ENCODE results near the gene ZNF225.

DNA sequence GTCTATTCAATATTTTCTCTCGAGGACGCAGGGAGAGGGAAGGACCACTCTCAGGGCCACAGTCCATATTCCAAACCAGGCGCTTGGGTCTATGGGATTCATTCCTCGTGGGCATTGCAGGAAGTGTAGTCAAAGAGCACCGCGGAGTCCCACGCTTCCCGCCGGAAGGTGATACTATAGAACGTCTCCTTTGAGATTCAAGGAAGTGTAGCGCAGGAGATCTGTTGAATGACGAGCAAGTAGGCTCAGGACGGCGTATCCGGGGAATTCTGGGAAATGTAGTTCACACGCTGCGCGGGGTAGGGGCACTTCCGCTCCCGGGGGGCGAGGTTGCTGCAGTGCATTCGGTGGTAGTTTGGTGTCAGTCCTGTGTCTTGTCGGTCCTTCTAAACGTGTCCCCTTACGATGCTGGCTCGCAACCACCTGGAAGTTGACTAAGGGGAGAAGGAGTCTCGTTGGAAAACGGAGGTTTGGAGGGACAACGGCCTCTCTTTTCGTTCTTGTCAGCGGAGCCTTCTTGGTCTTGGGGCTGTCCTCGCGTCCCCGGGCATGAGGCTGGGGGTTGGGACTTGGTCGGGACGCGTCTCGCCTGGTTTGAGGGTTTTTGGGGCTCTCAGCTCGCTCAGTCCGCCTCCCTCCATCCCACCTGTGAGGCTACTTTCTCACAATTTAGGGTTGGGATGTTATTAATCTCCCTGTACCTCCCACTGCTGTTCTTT lies 41.2 kb upstream of the ZNF225 start, which contains the start of gene ZNF284:
- TF ChIP-seq EZH2 (IDR thresholded peaks at IDR 0.05) (no peak), POLR2AphosphoS5 (IDR thresholded peaks at IDR 0.05; ENCODE audit: borderline replicate concordance, low read depth, low read length) (peak; percentile 87)

Data from SK-N-MC (cell line).